GM12874 (cell line): ENCODE measurements around the gene TMEM132E.

Experiments
- TF ChIP-seq, protein P1 (sequence below): IDR thresholded peaks from 2 replicates; pipeline ENCODE4 v1.5.1; 2011; ENCODE audit warnings: low read depth, mild to moderate bottlenecking, control low read depth, low read length, moderate library complexity; ENCODE audit not compliant: insufficient read depth

Gene TMEM132E

GRCh38 chr17:34589120-34589965, 10.0 kb downstream of the TMEM132E start:
- TF ChIP-seq, protein P1, sequence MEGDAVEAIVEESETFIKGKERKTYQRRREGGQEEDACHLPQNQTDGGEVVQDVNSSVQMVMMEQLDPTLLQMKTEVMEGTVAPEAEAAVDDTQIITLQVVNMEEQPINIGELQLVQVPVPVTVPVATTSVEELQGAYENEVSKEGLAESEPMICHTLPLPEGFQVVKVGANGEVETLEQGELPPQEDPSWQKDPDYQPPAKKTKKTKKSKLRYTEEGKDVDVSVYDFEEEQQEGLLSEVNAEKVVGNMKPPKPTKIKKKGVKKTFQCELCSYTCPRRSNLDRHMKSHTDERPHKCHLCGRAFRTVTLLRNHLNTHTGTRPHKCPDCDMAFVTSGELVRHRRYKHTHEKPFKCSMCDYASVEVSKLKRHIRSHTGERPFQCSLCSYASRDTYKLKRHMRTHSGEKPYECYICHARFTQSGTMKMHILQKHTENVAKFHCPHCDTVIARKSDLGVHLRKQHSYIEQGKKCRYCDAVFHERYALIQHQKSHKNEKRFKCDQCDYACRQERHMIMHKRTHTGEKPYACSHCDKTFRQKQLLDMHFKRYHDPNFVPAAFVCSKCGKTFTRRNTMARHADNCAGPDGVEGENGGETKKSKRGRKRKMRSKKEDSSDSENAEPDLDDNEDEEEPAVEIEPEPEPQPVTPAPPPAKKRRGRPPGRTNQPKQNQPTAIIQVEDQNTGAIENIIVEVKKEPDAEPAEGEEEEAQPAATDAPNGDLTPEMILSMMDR: no peak

GRCh38 chr17:34592002-34592401, 12.6 kb downstream of the TMEM132E start:
- TF ChIP-seq, protein P1: no peak

- TF ChIP-seq, protein P1: no peak
These were observed 17.5 kb downstream of the TMEM132E start for GRCh38 chr17:34596920-34597319.

GRCh38 chr17:34598161-34598776, 18.9 kb downstream of the TMEM132E start:
- TF ChIP-seq, protein P1: no peak

DNA sequence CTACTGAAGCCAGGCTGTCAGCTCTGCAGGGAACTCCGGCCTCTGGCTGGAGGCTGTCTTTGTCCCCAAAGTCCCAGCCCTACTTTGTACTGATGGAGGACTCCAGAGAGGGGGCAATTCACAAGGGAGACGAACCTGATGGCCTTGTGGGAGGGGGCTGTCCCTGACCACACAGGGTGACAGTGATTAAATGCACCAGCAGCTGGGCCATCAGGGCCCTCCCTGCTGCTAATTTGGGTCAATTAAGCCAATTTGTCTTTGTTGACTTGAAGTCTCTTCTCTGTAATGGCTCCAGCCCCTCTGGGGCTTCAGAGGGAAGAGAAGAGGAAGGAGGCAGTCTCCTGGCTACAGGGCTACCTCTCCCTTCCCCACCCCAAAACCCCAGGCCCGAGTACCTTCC, 22.0 kb downstream of the TMEM132E start:
- TF ChIP-seq, protein P1: no peak

DNA sequence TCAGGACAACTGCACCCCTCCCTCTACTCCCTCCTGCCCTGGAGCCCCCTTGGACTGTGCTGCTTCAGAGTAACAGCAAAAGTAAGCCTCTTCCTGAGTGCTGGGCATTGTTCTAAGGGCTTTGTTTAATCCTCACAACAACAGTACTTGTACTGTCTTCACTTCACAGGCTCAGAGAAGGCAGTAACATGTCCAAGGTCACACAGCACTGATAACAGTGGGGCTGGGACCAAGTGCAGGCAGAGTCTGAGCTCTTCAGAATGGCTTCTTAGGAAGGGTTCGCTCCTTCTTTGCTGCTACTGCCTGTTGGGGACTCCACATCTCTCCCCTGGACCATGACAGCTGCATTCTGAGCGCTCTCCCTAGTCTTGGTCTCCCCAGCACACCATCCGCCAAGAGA, 24.6 kb downstream of the TMEM132E start:
- TF ChIP-seq, protein P1: no peak

GRCh38 chr17:34606763-34607162, 27.4 kb downstream of the TMEM132E start:
- TF ChIP-seq, protein P1: no peak
